HG02610 (cell line): ENCODE results near the gene TROAP.
A peak's percentile ranks its signal among the peaks of the same experiment; 100 is the strongest.
"Not testable (repeated sequence)": the region's sequence is repeated elsewhere in the genome, so short reads cannot be mapped to it uniquely, and the experiment has no call there.

ENCODE experiments used
- ATAC-seq: cut with Tn5 transposase; IDR thresholded peaks from one replicate; pipeline ENCODE4 v1.9.1; 2021; ENCODE audit warnings: mild to moderate bottlenecking, moderate library complexity; ENCODE audit not compliant: unreplicated experiment

The TROAP gene, protein sequence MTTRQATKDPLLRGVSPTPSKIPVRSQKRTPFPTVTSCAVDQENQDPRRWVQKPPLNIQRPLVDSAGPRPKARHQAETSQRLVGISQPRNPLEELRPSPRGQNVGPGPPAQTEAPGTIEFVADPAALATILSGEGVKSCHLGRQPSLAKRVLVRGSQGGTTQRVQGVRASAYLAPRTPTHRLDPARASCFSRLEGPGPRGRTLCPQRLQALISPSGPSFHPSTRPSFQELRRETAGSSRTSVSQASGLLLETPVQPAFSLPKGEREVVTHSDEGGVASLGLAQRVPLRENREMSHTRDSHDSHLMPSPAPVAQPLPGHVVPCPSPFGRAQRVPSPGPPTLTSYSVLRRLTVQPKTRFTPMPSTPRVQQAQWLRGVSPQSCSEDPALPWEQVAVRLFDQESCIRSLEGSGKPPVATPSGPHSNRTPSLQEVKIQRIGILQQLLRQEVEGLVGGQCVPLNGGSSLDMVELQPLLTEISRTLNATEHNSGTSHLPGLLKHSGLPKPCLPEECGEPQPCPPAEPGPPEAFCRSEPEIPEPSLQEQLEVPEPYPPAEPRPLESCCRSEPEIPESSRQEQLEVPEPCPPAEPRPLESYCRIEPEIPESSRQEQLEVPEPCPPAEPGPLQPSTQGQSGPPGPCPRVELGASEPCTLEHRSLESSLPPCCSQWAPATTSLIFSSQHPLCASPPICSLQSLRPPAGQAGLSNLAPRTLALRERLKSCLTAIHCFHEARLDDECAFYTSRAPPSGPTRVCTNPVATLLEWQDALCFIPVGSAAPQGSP

DNA sequence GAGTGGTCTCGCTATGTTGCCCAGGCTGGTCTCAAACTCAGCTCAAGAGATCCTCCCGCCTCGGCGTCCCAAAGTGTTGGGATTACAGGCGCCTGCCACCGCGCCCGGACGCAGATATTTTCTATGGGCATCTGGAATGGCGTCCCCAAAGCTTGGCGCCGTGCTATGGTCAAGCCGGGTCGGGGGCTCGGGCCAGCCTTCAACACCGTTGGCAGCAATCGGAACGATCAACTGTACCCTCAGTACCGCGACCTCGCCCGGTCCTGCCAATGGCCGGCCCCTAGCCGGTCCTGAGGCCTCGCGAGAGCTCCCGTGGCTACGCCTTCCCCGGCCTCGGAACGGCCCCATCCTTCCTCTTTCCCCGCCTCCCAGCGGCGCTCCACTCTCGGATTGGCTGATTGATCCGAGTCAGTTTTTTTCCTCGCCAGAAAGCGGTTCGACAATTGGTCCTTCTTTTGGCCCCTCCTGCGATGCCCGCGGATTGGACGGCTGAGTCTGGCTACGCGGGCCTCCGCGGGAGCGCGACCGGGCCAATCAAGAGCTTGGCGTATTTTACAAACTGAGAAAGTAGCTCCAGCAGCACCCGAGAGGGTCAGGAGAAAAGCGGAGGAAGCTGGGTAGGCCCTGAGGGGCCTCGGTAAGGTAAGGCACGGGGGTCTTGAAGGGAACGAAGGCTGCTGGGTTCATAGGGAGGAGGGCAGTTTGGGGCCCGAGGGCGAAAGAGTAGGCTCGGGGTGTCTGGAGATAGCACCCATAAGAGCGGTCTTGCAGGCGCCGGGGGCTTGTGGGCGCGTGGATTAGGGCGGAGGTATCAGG lies at the start of gene TROAP:
Gene TROAP (plus strand): TSS at position 548 of the 816 bp plus-strand sequence. CDS start 354 bp downstream, outside the sequence.
- ATAC-seq, result peak; percentile 98

DNA sequence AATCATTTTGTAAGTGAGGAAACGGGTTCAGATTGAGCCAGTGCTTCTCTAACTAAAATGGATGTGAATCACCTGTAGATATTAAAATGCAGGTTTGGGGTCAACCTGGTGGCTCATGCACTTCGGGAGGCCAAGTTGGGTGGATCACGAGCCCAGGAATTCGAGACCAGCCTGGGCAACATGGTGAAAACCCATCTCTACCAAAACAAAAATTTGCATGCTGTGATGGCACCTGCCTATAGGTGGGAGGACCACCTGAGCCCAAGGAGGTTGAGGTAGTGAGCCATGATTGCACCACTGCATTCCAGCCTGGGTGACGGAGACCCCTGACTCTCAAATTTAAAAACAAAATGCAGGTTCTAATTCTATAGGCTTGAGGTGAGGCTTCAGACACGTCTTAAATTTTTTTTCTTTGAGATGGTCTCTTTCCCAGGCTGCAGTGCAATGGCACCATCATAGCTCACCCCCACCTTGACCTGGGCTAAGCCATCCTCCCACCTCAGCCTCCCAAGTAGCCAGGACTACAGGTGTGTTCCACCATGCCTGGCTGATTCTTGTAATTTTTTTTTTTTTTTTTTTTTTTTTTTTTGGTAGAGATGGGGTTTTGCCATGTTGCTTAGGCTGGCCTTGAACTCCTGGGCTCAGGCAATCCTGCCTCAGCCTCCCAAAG lies 49.2 kb upstream of the TROAP start:
- ATAC-seq, result no peak

DNA sequence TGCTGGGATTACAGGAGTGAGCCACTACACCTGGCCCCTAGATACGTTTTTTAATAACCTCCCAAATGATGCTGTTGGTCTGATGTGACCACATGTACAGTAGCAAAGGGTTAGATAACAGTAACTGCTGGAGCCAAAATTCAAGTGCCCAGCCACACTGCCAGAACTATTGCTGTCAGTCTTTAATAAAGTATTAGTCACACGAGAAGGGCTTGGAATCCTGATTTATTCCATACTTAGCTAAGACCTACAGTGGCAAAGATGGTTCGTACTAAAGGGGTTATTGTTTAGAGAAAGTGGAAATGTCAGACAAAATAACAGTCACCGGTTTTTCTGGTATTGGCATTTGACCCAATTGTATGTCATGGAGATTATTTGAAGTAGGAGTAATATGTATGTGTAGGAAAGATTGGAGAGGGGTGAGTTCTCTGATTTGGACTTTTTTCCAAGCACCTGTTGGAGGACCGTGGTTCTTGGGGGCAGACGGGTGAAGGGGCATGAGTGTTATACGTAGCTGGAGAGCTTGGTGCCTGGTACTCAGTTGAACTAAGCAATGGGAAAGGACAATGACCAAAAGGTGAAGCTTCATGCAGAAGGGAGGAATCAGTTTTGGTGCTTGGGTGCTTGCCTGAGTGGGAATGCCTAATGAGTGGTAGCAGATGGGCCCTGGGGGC lies 48.5 kb upstream of the TROAP start:
- ATAC-seq, result no peak

DNA sequence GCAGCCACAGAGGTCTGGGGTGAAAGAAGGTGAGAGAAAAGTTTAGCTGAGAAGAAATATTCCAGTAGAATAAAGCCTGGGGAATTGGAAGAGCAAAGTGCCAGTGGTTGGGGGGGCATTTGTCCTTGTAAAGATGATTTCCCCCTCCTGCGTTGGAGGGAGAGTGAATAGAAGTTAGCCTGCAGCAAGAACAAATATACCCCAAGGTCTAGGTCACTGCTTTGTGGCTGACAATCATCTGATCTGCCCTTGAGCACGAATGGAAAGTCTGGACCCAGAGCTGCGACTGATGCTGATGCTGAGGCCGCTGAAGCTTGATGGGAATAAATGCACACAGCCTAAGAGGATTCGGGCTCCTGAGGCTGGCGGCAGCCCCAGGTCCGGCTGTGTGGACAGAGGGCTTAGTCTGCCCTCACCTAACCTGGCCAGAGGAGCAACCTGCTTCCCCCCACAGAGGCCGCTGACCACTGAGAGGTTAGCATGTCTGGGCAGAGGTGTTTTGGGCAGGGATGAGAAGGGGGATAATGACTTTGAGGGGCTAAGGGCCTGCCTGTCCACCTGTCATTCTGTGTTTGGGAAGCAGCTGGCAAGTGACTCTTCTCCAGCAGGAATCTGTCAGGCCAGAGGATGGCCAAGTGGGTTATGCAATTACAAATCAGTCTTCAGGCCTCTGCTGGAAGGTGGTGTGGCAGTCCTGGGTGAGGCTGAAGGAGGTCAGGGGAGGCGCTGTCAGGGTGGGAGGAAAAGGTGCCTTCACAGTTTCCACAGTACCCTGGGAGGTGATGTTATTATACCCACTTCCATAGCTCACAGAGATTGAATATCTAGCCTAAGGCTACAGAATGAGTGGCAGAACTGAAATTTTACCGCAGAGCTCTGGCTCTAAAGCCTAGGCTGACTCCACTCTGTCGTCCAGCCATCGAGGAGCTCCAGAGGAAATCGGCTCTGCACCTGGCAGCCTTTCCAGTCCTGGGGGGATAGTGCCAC lies 46.5 kb upstream of the TROAP start:
- ATAC-seq, result no peak

DNA sequence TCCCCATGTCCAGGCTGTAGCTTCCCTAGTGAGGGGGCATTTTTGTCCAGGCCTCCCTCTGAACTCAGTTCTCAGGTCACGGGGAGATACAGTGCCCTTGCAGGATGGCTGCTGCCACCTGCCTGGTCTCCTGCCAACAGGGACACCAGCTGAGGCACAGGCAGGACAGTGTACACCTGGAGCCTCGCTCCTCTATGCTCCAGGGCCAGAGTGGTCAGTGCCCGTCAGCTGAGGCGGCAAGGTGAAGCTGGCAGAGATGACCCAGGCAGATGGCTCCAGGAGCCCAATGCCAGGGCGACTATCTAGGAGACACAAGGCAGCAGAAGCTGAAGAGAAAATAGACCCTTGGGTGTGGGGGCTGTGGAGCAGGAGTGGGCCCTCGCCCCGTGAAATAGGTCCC lies 45.6 kb upstream of the TROAP start:
- ATAC-seq, result no peak

DNA sequence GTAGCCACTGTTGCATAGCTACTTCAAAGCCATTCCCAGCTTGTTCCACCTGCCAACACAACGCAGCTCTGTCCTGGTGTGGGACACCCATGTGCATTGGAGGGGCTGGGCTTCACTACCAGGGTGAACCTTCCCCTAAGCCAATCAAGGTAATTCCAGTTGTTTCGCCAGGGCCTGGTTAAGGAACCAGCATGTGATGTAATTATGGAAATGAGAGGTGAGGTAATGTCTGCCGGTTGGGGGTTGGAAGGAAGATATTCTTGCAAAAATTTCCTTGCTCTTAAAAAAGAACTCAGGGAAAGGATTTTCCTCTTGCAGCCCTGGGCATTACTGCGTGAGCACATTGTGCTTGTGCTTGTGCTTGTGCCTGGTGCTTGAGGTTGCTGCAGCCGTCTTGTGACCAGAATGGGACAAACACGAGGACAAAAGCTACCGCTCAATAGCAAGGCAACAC lies 43.3 kb upstream of the TROAP start:
- ATAC-seq, result no peak

DNA sequence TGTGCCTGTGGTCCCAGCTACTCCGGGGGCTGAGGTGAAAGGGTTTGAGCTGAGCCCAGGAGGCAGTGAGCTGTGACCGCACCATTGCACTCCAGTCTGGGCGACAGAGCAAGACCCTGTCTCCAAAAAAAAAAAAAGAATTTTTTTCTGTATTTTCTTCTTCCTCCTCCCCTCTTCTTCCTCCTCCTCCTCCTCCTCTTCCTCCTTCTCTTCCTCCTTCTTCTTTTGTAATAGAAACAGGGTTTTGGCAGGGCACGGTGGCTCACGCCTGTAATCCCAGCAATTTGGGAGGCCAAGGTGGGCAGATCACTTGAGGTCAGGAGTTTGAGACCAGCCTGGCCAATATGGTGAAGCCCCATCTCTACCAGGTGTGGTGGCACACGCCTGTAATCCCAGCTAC lies 42.5 kb upstream of the TROAP start:
- ATAC-seq, result not testable (repeated sequence)

DNA sequence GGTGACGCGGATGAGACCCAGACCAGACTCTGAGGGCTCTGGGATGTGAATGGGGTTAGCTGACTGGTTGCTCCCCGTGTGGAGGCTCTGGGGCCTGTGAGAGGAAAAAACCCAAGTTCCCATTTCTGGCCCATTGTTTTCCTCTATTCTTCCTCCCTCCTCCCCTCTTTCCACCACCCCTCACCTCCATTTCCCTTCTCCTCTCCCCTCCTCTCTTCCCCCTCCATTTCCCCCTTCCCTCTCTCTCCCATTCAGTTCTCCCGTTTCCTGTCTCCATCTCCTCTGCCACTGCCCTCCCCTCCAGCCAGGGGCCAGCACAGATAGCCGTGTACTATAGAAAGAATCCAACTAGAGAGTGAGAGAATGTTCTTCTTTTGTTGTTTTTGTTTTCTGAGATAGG lies 40.8 kb upstream of the TROAP start:
- no peak for ATAC-seq

DNA sequence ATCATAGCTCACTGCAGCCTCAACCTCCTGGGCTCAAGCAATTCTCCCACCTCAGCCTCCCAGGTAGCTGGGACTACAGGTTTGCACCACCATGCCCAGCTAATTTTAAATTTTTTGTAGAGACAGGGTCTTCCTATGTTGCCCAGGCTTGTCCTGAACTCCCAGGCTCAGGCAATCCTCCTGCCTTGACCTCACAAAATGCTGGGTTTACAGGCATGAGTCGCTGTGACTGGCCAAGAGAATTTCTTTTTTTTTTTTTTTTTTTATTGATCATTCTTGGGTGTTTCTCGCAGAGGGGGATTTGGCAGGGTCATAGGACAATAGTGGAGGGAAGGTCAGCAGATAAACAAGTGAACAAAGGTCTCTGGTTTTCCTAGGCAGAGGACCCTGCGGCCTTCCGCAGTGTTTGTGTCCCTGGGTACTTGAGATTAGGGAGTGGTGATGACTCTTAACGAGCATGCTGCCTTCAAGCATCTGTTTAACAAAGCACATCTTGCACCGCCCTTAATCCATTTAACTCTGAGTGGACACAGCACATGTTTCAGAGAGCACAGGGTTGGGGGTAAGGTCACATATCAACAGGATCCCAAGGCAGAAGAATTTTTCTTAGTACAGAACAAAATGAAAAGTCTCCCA lies 40.2 kb upstream of the TROAP start:
- ATAC-seq, result not testable (repeated sequence)

DNA sequence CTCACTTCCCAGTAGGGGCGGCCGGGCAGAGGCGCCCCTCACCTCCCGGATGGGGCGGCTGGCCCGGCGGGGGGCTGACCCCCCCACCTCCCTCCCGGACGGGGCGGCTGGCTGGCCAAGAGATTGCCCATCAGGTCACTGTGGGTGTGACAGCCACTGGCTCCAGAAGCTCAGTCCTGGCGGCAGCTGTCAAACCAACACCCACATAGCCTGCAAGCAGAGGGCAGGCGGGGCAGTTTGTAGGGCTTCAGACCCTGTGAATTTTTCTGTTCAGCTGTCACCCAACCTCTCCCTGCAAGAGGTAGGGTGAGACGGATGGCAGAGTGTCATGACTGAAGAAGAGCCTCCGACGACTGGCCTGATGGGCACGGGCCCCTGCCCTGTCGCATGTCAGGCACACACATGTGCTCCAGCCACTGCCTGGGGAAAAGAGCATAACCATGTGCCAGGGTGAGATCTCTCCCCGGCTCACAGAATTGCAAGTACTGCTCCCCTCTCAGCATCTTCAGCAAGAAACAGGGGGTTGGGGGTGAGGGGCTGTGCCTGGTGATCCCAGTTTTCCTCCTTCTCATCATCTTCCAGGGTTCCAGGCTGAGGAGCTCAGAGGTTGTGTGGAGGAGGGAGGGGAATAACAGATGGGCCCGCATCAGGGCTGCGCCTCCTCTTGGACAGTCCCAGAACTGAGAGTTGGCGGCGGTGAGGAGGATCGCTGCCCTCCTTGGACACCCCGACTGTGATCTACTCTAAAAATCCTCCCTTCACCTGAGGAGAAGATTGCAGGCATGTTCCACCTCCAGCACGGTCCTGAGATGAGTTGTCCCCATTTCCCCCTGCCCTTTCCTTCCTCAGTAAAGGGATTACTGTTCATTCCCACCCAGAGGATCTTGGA lies 39.3 kb upstream of the TROAP start:
- no peak for ATAC-seq

DNA sequence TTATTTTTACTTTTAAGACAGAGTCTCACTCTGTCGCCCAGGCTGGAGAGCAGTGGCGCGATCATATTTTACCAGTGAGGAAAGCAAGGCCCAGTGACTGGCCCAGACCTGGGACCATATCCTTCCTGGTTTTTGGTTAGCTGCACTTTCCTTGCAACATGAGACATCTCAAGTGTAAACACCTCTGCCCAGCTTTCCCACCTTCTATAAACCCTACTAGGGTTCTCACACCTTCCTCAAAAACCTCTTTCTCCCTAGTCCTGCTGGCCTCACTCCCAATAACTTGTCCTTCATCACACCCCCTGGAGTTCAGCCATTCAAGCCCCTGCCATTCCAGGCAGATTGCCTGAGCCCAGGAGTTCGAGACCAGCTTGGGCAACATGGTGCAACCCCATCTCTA lies 38.4 kb upstream of the TROAP start:
- ATAC-seq, result no peak

DNA sequence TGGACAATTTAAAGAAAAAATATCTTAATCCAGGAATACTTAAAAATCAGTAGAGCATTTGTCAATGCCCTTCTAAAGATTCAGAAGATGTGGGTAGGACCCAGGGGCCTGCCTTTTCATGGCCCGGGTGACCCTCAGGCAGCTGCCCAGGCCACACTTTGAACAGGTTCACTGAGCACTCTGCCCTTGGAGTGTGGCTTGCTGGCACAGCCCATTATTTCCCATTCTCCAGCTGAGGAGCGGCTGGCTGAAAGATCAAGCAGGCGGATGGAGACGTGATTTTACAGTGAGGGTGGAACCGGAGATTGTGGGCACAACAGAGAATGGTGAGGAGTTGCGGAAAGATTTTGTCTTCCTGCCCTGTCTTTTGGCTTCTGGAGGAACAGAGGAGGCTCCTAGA lies 35.2 kb upstream of the TROAP start:
- no peak for ATAC-seq

DNA sequence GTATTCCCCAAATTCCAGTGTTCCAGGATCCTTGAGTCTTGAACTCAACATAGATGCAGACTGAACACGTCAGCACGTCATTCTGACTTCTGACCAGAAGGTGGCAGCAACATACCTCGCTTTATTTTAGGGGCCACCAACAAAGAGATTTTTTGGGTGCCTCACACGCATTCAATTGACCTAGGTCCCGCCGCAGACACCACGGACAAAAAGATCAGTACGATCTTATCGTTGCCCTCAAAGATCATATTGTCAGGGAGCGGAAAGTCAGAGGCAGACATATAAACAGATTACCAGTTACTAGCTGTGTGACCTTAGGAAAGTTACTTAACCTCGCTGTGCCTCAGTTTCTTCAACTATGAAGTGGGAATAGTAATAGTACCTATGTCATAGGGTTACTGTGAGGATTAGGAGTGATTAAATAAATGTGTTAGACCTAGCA lies 34.6 kb upstream of the TROAP start:
- no peak for ATAC-seq

DNA sequence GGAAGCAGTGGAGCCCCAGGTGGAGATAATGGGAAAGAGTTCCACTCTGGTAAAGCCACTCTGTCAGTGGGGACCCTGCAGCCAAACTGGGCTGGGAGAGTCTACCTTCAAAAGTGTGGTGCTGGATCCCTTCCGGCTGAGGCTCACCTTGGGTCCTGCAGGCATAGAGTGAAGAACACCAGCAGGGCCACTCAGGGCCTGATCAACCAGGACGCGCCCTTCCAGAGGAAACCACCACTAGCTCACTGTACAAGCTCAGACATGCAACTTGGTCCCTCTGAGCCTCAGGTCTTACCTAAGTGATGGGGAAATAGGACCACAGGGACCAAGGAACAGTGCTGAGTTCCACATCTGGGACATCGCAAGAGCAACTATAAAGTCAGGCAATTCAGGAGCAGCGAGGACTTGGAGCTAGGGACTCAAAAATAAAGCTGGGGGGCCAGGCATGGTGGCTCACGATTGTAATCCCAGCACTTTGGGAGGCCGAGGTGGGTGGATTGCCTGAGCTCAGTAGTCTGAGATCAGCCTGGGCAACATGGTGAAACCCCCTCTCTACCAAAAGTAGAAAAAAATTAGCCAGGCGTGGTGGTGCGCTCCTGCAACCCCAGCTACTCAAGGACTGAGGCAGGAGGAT lies 34.0 kb upstream of the TROAP start:
- ATAC-seq, result no peak

DNA sequence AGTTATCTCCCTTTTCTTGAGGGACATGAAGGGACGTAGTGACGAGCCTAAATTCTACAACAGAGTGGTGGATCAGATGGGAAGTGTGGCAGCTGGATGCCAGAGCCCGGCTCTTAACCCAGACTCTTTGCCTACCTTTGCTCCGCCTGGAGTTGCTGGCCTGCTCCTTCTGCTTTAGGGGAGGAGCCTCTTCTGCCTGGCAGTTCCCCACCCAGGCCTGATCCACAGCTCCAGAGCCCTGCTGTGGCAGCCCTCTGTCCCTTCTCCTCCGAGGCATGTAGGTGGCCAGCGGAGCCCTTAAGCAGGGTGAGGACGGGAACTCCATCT lies 30.4 kb upstream of the TROAP start:
- ATAC-seq, result no peak

DNA sequence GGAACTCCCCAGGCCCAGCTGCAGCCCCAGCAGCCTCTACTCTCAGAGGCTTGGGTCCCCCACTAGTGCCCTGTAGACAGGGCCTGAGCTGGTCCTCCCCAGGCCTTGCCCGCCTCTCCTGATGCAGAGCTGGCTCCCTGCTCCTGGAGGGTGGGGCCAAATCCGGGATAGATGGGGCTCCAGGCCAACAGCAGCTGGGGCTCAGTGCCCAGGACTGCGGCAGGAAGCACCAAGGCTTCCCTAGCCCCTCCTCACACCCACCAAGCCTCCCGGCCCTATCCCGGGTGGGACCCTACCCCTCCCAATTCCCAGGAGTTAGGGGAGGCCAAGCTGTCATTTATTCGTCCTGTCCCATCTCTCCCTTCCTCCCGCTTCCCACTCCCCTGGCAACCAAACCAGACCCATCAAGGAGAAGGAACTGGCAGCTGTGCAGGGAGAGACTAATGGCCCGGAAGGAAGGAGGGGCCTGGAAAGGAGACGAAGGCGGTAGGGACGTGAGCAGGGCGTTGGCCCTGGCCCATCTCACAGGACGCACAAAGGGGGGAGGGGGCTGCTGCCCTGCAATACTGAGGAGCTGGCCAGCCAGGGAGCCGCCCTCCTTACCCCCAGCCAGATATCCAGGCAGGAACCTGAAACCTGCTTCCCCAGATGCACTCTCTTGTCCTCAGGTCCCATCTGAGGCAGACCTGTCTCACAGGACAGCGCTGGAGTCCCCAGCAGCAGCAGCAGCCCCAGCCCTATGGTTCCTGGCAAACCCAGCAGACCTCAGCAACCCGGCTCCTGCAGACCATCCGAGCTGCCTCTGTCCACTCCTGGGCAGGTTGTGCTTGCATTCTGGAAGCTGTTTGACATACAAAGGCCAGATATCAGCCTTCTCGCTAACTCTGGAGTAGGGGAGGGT lies 29.7 kb upstream of the TROAP start:
- no peak for ATAC-seq
